Coronary artery (tissue), 2 donors: Measurements from ENCODE around the gene ZNF479.
"Not testable (repeated sequence)": the region's sequence is repeated elsewhere in the genome, so short reads cannot be mapped to it uniquely, and the experiment has no call there.

ENCODE experiments used
- DNase-seq: peaks from one replicate; pipeline ENCODE4 v3.0.0-alpha.2; 2017; ENCODE audit warnings: low spot score
- H3K27ac ChIP-seq, 2 donors: fragments of 200-600 bp; sonication (generic); one replicate each; pipeline ENCODE4 v1.5.1; 2016 to 2019
- H3K4me3 ChIP-seq: fragments of 200-600 bp; sonication (generic); 2 replicates; pipeline ENCODE4 v1.5.1; 2016; ENCODE audit warnings: mild to moderate bottlenecking, moderate library complexity
- TF ChIP-seq, protein P1 (sequence below): fragments of 200-600 bp; sonication (generic); IDR thresholded peaks from one replicate; pipeline ENCODE4 v1.5.1; 2019; ENCODE audit warnings: antibody characterized with exemption

The ZNF479 gene

GRCh38 chr7:57132336-57132735 is at the start of gene ZNF479:
ZNF479 (minus strand) TSS chr7:57132436; CDS start chr7:57132324, 112 bp downstream.
- not testable (repeated sequence) for DNase-seq, H3K27ac ChIP-seq, H3K4me3 ChIP-seq

DNA sequence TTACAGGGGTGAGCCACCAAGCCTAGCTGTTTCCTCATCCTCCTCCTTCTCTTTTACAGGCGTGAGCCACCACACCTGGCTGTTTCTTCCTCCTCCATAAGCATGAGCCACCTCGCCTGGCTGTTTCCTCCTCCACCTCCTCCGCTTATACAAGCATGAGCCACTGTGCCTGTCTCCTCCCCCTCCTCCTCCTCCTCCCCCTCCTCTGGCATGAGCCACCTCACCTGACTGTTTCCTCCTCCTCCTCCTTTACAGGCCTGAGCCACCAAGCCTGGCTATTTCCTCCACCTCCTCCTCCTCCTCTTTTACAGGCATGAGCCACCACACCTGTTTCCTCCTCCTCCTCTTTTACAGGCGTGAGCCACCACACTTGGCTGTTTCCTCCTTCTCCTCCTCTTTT is 49.8 kb upstream of the ZNF479 start:
- TF ChIP-seq, protein P1, sequence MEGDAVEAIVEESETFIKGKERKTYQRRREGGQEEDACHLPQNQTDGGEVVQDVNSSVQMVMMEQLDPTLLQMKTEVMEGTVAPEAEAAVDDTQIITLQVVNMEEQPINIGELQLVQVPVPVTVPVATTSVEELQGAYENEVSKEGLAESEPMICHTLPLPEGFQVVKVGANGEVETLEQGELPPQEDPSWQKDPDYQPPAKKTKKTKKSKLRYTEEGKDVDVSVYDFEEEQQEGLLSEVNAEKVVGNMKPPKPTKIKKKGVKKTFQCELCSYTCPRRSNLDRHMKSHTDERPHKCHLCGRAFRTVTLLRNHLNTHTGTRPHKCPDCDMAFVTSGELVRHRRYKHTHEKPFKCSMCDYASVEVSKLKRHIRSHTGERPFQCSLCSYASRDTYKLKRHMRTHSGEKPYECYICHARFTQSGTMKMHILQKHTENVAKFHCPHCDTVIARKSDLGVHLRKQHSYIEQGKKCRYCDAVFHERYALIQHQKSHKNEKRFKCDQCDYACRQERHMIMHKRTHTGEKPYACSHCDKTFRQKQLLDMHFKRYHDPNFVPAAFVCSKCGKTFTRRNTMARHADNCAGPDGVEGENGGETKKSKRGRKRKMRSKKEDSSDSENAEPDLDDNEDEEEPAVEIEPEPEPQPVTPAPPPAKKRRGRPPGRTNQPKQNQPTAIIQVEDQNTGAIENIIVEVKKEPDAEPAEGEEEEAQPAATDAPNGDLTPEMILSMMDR, result no peak
- no peak for DNase-seq
- Histone ChIP-seq H3K4me3 (no peak overlapping the region), H3K27ac (no peak overlapping the region)

DNA sequence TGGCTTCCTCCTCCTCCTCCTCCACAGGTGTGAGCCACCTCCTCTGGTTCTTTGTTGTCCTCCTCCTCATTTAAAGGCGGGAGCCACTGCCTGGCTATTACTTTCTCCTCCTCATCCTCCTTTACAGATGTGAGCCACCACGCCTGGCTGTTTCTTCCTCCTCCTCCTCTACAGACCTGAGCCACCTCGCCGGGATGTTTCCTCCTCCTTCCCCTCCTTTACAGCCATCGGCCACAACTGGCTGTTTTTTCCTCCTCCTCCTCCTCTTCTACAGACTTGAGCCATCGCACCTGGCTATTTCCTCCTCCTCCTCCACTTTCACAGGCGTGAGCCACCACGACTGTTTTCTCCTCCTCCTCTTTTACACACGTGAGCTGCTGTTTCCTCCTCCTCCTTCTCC is 49.0 kb upstream of the ZNF479 start:
- DNase-seq, result no peak
- Histone ChIP-seq H3K27ac (no peak overlapping the region), H3K4me3 (no peak overlapping the region)
- TF ChIP-seq, protein P1, result no peak

- TF ChIP-seq, protein P1, result no peak
- DNase-seq, result peak; percentile 64
Measured at GRCh38 chr7:57179776-57180415, 47.7 kb upstream of the ZNF479 start.

DNA sequence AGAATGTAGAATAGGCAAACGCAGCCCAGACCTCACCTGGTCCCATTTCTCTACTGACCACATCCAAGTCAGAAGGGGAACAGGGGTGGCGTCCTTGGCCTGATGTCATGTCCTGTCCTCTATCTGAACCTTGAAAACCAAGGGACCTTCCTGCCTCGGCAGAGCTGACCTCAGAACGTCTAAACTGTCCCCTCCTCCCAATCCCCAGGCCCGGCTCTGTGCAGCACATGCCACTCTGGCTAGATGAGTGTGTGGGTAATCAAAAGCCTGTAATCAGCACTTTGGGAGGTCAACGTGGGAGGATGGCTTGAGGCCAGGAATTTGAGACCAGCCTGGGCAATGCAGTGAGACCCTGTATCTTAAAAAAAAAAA is 46.5 kb upstream of the ZNF479 start:
- DNase-seq, result no peak
- H3K4me3 ChIP-seq, result no peak overlapping the region
- H3K27ac ChIP-seq, result no peak overlapping the region
- TF ChIP-seq, protein P1, result no peak

More at GRCh38 chr7:57179776-57180415, 47.7 kb upstream of the ZNF479 start:
- no peak overlapping the region for H3K27ac ChIP-seq
- no peak overlapping the region for H3K4me3 ChIP-seq

GRCh38 chr7:57177856-57178767 is 45.9 kb upstream of the ZNF479 start:
- DNase-seq, result no peak
- H3K27ac ChIP-seq, result no peak overlapping the region
- TF ChIP-seq, protein P1, result no peak
- H3K4me3 ChIP-seq, result no peak overlapping the region

DNA sequence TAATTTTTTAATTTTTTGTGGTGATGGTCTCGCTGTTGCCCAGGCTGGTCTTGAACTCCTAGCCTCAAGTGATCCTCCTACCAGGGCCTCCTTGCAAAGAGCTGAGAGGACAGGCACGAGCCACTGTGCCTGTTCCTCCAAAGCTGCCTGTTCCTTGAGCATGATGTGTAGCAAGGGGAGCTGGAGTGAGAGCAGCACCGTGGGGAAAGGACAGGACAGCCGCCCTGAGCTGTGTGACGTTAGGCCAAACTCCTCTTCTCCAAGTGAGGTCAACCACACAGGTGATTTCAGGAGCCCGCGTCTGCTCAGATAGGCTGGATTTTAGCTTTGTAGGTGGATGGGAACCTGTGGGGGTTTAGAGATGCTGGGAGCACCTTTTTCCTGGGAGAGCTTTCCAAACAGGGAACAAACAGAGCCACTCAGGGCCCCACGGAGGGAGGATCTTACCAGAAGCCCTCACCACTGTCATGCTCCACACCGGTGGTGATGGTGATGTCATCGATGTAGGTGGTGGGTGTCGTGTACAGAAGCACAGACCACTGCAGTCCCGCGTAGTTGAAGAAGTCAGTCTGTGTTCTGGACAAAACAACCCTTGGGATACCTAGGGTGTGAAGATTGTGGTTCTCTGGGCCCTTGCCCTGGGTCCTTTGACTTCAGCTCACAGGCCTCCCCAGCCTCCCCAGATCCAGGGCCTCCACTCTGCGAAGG is 44.8 kb upstream of the ZNF479 start:
- DNase-seq, result peak; percentile 63
- TF ChIP-seq, protein P1, result no peak
- Histone ChIP-seq H3K27ac (no peak overlapping the region), H3K4me3 (no peak overlapping the region)
